T-helper 1 cell treated with Interleukin-12 subunit alpha and Interleukin-12 subunit beta and Interleukin-4 antibody, amounts not matched to agents 30 ng/mL and 1 ng/mL, for 36 hours (primary cell): ENCODE measurements around the gene PABPC4L. TPM values are rescaled to one million over a fixed set of nuclear protein-coding genes. Genes with fewer than 3 reads are reported as not detected.
"Not testable (repeated sequence)": the region's sequence is repeated elsewhere in the genome, so short reads cannot be mapped to it uniquely, and the experiment has no call there.

Experiments used
- intact Hi-C: fragments of 100-400 bp; cut with micrococcal nuclease; formaldehyde crosslinking; loops from one replicate; pipeline ENCODE4 v1.15.1; 2024
- total RNA-seq: library from RNA; stranded (reverse); gene quantifications from 2 replicates; pipeline ENCODE4 v1.2.3, GENCODE V29; 2022

Gene PABPC4L
- total RNA-seq, result not detected in 2 replicates

DNA sequence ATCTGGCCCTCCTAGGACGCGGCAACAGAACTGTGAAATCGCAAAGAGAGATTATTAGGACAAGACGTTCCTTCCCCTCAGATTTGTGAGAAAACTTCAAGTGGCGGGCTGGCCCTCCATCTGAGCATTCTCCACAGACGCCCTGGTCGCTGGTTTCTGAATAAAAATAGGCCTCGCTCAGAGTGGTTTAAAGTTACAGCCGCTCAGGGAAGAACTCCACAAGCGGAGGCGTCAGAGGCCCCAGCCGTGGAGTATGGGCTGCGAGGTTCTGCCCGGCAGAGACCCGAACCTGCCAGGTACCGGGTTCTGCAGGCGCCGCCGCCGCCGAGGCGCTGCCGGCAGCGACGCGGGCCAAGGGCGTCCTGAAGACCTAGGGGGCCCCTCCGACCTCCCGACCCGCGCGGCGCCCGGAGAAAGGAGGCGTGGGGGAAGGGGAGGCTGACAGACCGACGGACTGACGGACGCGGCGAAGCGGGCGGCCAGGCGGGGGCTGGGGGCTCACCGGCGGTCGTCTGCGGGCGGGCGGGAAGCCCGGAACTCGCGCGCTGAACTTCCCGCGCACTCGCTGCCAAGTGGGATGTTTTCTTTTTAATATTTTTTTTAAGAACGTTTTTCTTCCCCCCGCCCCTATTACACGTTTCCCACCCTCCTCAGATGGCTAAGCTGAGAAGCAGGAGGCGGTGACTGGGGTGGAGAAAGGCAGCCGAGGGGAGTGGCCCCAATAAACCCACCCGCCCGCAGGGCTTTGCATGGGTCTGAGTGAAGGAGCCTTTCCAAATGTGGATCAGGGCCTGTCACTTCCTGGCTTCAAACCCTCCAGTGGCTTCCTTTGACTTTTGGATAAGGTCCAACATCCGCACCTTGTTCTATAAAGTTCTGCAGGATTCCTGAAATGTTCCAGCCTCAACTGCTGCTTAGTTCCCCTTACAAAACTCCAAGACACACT lies at the start of gene PABPC4L:
TSS of gene PABPC4L (minus strand) at position 574 of the 946 bp plus-strand sequence. CDS start 770 bp downstream, outside the sequence.
- intact Hi-C loops, result no loop called here

DNA sequence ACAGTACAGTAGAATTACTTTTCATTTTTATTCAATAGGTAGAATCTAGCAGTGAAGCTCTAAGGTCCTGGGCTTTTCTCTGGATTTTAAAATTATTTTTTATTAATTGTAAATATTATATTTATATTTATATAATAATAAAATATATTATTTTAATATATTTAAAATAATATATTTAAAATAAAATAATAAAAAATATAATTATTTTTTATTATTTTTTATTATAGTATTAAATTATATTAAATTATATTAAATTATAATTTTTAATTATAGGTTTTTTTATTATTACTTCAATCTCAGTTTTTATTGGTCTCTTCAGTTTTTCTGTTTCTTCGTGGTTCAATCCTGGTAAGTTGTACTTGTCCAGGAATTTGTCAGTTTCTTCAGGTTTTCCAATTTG lies 49.7 kb upstream of the PABPC4L start:
- intact Hi-C loops, result no loop called here

DNA sequence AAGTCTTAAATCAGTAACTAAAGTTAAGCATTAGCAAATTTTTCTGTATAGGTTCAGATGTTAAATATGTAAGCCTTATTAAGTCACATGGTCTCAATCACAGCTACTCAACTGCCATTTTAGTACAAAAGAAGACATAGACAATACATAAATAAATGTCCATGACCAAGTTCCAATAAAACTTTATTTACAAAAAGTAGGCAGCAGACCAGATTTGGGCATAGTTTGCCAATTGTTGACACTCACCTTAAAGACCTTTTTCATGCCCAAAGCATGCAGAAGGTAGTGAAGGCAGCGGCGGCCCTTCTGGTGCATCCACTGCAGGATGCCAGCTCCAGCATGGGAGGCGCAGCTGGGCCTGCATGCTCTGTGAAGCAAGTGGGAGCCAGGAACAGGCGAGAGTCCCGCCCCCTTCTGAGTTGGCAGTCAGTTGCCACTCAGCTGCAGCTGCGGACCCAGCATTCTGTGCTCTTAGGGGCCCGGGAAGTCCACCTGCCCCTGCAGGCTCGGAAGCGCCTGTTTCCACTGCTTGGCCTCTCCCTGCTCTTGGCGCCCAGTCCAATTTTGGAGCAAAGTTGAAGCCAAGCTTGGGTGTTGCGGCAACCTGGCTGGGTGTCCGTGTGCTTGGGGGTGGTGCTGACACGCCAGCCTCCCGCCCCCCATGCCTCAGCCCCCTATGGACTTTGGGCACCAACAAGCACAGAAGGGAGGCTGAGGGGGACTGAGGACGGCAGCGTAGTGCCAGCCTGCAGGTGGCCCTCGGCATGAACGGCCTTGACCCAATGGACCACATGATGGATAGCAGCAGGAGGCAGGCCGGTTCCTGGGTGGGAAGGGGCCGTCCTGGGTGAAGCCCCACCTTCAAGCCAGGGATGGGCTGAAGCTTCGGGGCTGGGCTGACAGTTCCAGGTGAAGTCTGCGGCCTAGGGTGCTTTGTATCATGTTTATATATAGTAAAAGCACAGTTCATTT lies 42.4 kb upstream of the PABPC4L start:
- intact Hi-C loops, result no loop called here

DNA sequence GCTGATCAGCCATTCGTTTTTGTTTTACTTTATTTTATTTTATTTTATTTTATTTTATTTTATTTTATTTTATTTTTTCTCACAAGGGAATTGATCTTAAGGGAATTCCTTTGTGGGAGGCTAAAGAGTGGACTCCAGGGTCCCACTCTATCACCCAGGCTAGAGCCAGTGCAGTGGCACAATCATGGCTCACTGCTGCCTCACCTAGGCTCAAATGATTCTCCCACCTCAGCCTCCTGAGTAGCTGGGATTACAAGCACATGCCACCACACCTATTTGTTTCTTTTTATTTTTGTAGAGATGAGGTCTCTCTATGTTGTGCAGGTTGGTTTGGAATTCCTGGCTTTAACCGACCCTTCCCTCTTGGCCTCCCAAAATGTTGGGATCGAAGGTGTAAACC lies 17.5 kb upstream of the PABPC4L start:
- intact Hi-C loops, result no loop called here

DNA sequence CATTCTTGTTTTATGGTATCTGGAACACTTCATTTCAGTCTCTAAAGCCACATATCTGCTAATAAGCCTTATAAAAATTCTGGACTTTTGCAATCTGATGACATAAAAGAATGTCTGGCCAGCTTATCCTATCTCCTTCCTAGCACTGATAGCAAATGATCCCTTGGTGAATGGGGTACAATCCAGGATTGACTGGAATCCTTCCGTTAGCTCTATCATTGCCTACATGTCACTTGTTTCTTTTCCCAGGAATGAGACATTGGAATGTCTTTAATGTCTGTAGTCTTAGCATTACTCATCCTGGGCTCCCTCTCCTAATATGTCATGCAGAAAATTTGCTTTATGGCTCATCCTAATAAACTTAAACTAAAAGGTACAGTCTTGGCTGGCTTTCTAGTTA lies 14.8 kb upstream of the PABPC4L start:
- intact Hi-C loops, result no loop called here

DNA sequence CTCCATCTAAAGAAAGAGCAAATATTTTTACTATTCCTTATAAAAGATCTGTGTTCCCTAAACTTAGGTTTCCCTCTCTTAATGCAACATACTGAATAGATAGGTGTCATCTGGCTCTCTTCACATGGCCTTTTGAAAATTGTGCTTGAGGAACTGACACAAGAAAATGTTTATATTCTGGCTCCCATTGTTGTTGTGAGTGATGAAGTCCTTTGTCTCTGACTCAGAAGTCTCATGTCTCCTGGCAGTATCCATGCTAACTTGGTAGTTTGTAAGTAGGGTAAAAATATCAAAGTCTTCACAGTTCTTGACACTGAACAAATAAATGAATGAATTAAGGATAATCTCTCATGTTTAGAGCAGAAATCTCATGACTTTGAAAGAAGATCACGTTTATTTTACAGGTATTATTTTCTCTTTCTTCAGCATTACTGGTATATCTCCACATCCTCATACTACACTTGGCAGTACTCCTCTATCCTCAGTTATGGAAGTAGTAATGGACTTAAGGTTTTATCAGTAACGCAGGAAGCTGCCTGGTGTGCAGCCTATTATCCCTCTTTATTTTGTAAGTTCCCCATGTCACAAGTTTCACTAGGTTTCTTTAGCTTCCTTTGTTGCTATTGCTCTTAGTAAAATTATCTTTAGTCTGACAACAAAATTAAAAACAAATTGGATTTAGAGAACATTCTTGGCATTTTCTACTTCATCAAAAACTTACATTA lies 14.2 kb upstream of the PABPC4L start:
- intact Hi-C loops, result no loop called here

DNA sequence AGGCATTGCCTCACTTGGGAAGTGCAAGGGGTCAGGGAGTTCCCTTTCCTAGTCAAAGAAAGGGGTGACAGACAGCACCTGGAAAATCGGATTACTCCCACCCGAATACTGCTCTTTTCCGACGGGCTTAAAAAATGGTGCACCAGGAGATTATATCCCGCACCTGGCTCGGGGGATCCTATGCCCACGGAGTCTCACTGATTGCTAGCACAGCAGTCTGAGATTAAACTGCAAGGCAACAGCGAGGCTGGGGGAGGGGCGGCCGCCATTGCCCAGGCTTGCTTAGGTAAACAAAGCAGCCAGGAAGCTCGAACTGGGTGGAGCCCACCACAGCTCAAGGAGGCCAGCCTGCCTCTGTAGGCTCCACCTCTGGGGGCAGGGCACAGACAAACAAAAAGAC lies 6.4 kb upstream of the PABPC4L start:
- intact Hi-C loops, result not testable (repeated sequence)

DNA sequence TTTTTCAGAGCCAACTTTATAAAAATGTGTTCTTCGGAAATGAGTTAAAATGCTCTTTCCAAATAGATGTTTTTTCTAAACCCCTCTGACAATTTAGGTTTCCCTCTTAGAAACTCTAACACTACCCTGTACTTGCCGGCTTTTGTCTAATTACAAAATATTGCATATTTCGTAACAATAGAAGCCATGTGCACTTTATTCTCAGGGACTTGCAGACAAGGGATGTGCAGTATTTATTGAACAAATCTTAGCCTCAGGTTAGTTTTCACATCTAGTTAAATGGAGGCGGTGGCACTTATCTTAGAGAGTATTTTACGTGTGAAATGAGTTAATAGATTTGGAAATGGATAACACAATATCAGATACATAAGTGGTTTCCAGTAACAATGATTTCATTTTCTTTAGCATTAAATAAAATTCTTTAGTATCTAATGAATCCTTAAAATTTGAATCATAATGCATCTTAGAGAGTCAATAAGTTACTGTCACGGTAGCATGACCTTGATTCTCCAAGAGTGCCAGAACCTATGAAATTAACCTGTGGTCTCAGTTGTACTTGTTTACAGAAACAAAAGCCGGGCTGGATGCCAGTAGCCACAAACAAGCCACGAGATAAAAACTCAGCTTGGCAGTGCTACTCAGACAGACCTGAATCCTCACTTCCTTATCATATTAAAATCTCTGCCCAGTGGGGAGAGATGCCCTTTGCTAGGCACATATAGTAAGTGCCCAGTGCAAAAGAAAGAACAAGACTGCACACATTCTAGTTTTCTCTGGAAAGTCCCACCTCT lies 772 bp upstream of the PABPC4L start:
- intact Hi-C loops, result no loop called here

DNA sequence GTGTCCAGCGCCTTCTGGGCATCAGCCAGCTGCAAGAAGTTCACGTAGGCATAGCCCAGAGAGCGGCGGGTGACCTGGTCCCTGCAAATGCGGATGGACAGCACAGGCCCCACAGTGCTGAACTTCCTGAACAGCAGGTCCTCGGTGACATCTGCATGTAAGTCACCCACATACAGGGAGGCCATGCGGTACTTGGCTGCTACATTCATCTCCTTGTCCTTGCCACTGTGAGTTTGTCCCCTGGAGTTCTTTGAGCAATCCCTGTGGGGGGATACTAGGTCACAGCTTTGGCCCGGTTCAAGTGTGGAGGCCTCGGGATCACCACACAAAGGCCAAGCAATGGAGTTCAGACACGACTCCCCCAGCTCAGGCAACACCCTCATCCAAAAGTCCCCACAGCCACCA lies 776 bp downstream of the PABPC4L start:
- intact Hi-C loops, result no loop called here

DNA sequence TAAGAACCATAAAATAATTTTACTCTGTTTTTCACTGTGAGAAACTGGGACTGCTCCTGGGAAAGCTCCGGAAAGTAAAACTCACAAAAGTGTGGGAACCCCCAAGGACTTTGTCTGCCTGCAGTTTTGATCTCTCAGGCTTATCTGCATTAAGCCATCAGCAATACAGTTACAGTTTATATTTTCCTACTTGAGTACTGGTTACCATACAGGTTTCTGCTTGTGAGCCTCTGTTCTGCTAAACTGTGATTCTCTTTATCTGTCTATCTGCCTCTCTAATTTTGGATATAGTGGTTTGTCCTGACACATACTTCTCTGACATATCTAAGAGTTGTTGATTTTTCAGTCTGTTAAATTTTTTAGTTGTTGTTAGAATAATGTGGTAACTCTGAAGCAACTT lies 11.6 kb downstream of the PABPC4L start:
- intact Hi-C loops, result no loop called here

DNA sequence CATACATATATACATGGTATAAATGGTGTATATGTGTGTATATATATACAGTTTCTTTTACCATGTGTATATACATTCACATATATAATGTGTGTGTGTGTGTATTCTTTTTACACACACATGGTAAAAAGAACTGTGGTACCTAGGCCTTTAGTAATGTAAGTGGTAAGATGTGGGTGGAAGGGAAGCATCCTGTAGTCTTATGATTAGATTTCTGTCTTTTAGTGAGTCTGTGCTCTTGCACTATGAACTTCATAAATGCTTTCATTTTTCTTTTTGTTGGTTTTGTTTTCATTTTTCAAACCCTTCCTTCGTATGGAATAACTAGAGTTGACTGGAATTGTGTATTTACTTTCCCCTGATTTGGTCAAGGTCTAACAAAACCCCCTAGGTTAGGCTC lies 12.1 kb downstream of the PABPC4L start:
- intact Hi-C loops, result no loop called here

DNA sequence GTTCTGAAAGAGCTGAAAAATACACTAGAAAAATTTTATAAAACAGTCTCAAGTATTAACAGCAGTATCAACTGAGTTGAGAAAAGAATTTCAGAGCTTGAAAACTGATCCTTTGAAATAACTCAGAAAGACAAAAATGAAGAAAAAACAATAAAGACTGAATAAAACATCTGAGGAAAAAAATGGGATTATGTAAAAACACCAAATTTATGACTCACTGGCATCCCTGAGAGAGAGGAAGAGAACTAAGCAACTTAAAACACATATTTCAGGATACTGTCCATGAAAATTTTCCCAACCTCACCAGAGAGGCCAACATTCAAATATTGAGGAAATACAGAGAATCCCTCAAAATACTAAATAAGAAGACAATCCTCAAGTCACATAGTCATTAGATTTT lies 22.9 kb downstream of the PABPC4L start:
- intact Hi-C loops, result no loop called here

DNA sequence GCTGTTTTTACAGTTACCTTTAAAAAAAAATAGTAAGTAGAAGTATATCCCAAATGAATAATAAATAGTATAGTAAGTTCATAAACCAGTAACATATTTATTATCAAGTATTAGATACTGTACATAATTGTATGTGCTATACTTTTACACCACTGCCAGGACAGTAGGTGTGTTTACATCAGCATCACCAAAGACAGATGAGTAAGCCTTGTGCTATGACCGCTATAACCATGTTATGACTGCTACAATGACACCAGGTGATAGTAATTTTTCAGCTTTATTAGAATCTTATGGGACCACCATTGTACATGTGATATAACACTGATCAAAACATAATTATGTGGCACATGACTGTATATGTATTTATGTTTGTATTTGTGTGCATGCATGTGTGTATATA lies 27.3 kb downstream of the PABPC4L start:
- intact Hi-C loops, result no loop called here

DNA sequence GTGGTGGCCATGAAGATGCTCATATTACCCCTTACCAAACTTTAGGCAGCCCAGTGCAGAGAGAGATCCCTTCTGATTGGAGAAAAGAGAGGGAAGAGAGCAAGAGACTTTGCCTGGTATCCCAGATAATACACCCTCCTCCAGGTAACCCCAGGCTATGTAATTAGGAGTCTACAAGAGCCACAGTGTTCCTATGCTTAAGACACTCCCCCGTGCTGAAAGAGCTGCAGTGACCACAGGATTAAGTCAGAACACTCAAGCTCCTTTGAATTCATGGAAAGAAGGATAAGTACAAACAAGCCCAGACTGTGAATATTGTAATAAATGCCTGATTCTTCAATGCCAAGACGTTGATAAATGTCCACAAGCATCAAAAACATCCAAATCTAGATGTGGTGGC lies 41.4 kb downstream of the PABPC4L start:
- intact Hi-C loops, result no loop called here

DNA sequence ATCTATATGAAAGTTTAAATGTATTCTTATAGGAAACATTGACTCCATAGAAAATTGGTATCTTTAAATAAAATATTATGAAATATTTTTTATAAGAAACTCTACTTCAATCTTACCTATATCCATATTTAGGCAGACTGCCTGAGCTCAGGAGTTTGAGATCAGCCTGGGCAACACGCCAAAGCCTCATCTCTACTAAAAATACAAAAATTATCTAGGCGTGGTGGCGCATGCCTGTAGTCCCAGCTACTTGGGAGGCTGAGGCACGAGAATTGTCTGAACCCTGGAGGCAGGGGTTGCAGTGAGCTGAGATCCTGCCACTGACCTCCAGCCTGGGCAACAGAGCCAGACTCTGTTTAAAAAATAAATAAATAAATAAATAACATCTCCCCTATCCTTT lies 47.5 kb downstream of the PABPC4L start:
- intact Hi-C loops, result no loop called here

DNA sequence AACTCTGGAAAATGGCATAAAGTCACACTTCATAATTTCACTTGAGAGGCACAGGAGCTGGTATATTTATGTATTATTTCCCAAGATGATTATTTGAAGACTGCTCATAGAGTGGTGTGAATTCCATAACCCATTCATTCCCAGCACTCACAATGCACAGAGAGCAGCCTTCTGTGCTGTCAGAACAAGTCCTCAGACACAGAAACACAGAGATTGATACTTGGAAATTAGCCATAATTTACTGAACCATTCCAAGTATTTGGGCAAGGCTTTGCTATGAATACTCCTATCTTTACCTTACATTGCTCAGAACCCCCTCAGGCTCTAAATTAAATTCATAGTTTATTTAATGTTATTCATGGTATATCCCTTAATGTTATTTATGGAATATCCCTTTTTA lies 53.6 kb downstream of the PABPC4L start:
- intact Hi-C loops, result no loop called here
